ENCODE data around the gene AUTS2. TPM values are rescaled to one million over a fixed set of nuclear protein-coding genes. Genes with fewer than 3 reads are reported as not detected.

Gene AUTS2
- total RNA-seq, 1 experiment from 2014 or later = 2.5 TPM

GRCh38 chr7:69673074-69673473 is 74.8 kb downstream of the AUTS2 start:
- Histone ChIP-seq H3K36me3 (ENCODE audit: control insufficient read depth, insufficient read depth, low read length) (no peaks in the 10 kb centered on the region), H3K4me1 (ENCODE audit: control insufficient read depth, insufficient read depth, low read length) (no peaks in the 10 kb centered on the region), H3K27me3 (ENCODE audit: control insufficient read depth, insufficient read depth, low read length) (no peaks in the 10 kb centered on the region), H3K4me3 (ENCODE audit: low read depth in 2 of 2, low read length in 2 of 2) (no peak overlapping the region), H3K9me3 (ENCODE audit: control insufficient read depth, insufficient read depth, low read depth, low read length) (no peaks in the 10 kb centered on the region), H3K27ac (ENCODE audit: low read length) (no peak overlapping the region)
- DNase-seq (ENCODE audit: low read depth, low spot score) = no peak
- ChIA-PET POLR2A (no interaction called here), CTCF (no interaction called here)
- no peak for ATAC-seq
- no TSS peak for BruUV-seq (replicated peaks)
- intact Hi-C loops (cut with micrococcal nuclease; ENCODE audit: unreplicated experiment) = no loop called here
- no peak for TF ChIP-seq SIN3A (IDR thresholded peaks at IDR 0.05; ENCODE audit: borderline replicate concordance, insufficient read depth, low read depth, low read length)
- TF ChIP-seq CTCF (IDR thresholded peaks at IDR 0.05) = no peak
- TF ChIP-seq TCF7L2 (IDR thresholded peaks at IDR 0.05; ENCODE audit: low read depth, low read length) = no peak
- TF ChIP-seq REST (IDR thresholded peaks at IDR 0.05; ENCODE audit: insufficient read depth in 1 of 2, low read depth in 2 of 2, low read length in 1 of 2) = no peak
- TF ChIP-seq POLR2AphosphoS5 (IDR thresholded peaks at IDR 0.05; ENCODE audit: low read depth, low read length) = no peak
- in situ Hi-C loops (cut with HindIII; ENCODE audit: low pct_unique_long_range_greater_than_20kb, low sequenced_read_pairs) = no loop called here

- Histone ChIP-seq H3K9me3 (ENCODE audit: control insufficient read depth, insufficient read depth, low read depth, low read length) (no peaks in the 10 kb centered on the region), H3K4me1 (ENCODE audit: control insufficient read depth, insufficient read depth, low read length) (no peaks in the 10 kb centered on the region), H3K4me3 (ENCODE audit: low read depth in 2 of 2, low read length in 2 of 2) (no peak overlapping the region), H3K36me3 (ENCODE audit: control insufficient read depth, insufficient read depth, low read length) (no peaks in the 10 kb centered on the region), H3K27me3 (ENCODE audit: control insufficient read depth, insufficient read depth, low read length) (no peaks in the 10 kb centered on the region), H3K27ac (ENCODE audit: low read length) (no peak overlapping the region)
- ATAC-seq (no peak), DNase-seq (ENCODE audit: low read depth, low spot score) (no peak)
- ChIA-PET POLR2A (no interaction called here), CTCF (no interaction called here)
- in situ Hi-C loops (cut with HindIII; ENCODE audit: low pct_unique_long_range_greater_than_20kb, low sequenced_read_pairs) (no loop called here), intact Hi-C loops (cut with micrococcal nuclease; ENCODE audit: unreplicated experiment) (no loop called here)
- BruUV-seq (replicated peaks) = no TSS peak
- TF ChIP-seq REST (IDR thresholded peaks at IDR 0.05; ENCODE audit: insufficient read depth in 1 of 2, low read depth in 2 of 2, low read length in 1 of 2) = no peak
- no peak for TF ChIP-seq POLR2AphosphoS5 (IDR thresholded peaks at IDR 0.05; ENCODE audit: low read depth, low read length)
- TF ChIP-seq TCF7L2 (IDR thresholded peaks at IDR 0.05; ENCODE audit: low read depth, low read length) = no peak
- no peak for TF ChIP-seq CTCF (IDR thresholded peaks at IDR 0.05)
- TF ChIP-seq SIN3A (IDR thresholded peaks at IDR 0.05; ENCODE audit: borderline replicate concordance, insufficient read depth, low read depth, low read length) = no peak
These were observed 76.5 kb downstream of the AUTS2 start for GRCh38 chr7:69674701-69675182.

Measured in Panc1 (cell line).